Panc1 (cell line): ENCODE results near the gene NPEPL1.

Experiments
- POLR2AphosphoS5 ChIP-seq: IDR thresholded peaks from 2 replicates; pipeline ENCODE4 v1.6.1; 2012; ENCODE audit warnings: mild to moderate bottlenecking, low read depth, low read length, moderate library complexity
- SIN3A ChIP-seq: IDR thresholded peaks from 2 replicates; pipeline ENCODE4 v1.6.1; 2012; ENCODE audit warnings: low read depth, mild to moderate bottlenecking, low read length, moderate library complexity, borderline replicate concordance; ENCODE audit not compliant: insufficient read depth
- TF ChIP-seq, protein P1 (sequence below): fragments of 450-650 bp; IDR thresholded peaks from 2 replicates; pipeline ENCODE4 v1.5.1; 2017; ENCODE audit warnings: mild to moderate bottlenecking

DNA sequence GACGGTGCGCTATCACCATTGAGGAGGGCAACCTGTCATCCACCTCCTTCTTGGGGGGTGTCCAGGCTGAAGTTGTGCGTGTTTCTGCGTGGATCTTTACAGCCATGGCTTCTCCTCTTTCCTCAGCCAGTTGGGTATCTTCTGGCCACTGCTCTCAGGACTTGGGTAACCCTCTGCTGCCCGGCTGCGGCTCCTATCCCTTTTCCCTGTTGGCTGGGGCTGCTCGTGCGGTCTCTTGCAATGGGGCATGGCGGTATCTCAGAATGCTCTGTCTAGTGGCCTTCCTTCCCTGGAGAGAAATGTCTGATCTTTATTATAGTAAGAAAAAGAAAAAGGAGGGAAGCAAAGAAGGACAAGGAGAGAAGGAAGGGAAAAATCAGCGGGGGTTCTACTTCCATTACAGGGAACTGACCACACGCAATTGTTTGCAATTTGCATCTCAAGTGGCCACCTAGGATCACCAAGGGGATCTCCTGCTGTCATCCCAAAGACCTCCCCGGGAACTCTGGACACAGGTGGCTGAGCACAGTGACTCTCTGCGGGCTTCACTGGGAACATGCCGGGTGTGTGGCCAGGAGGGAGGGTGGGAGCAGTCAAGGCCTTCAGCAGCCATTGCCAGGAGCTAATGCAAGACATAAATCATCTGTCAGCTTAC lies 60.8 kb downstream of the NPEPL1 start:
- TF ChIP-seq POLR2AphosphoS5 (no peak), SIN3A (no peak)
- TF ChIP-seq, protein P1, sequence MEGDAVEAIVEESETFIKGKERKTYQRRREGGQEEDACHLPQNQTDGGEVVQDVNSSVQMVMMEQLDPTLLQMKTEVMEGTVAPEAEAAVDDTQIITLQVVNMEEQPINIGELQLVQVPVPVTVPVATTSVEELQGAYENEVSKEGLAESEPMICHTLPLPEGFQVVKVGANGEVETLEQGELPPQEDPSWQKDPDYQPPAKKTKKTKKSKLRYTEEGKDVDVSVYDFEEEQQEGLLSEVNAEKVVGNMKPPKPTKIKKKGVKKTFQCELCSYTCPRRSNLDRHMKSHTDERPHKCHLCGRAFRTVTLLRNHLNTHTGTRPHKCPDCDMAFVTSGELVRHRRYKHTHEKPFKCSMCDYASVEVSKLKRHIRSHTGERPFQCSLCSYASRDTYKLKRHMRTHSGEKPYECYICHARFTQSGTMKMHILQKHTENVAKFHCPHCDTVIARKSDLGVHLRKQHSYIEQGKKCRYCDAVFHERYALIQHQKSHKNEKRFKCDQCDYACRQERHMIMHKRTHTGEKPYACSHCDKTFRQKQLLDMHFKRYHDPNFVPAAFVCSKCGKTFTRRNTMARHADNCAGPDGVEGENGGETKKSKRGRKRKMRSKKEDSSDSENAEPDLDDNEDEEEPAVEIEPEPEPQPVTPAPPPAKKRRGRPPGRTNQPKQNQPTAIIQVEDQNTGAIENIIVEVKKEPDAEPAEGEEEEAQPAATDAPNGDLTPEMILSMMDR = no peak
